Measurements from ENCODE around the gene USP13.

GRCh38 chr3:179682426-179683080, 29.7 kb downstream of the USP13 start:
- TF ChIP-seq CTCF (IDR thresholded peaks at IDR 0.05) (no peak), POLR2A (IDR thresholded peaks at IDR 0.05) (no peak)
